AG08395 (cell line): ENCODE results near the gene MGAT4C.
"Not testable (repeated sequence)": the region's sequence is repeated elsewhere in the genome, so short reads cannot be mapped to it uniquely, and the experiment has no call there.

ENCODE experiments used
- DNase-seq: peaks from one replicate; pipeline ENCODE4 v3.0.0; 2012; ENCODE audit warnings: mixed read lengths, low spot score

Gene MGAT4C

GRCh38 chr12:86256163-86256562 lies at the start of gene MGAT4C:
Gene MGAT4C, minus strand, starts transcription at chr12:86256391.
- DNase-seq = no peak

GRCh38 chr12:86296396-86296795 lies 40.2 kb upstream of the MGAT4C start:
- not testable (repeated sequence) for DNase-seq

DNA sequence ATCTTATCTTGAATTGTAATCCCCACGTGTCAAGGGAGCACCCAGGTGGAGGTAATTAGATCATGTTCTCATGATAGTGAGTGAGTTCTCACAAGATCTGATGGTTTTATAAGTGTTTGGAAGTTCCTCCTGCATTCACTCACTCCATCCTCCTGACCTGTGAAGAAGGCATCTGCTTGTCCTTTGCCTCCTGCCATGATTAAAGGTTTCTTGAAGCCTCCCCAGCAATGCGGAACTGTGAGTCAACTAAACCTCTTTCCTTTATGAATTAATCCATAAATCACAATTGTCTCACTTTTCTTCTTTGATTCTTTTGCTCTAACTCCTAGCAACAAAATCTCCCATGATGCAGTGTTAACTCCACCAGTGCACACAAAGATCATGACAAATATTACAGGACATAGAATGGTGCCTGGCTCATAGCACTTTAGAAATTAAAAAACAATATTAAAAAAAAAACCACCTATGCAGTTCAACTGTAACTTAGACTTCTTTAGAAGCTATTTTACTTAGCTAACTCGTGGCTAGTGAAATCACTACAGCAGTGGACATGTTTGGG lies 37.6 kb upstream of the MGAT4C start:
- no peak for DNase-seq

DNA sequence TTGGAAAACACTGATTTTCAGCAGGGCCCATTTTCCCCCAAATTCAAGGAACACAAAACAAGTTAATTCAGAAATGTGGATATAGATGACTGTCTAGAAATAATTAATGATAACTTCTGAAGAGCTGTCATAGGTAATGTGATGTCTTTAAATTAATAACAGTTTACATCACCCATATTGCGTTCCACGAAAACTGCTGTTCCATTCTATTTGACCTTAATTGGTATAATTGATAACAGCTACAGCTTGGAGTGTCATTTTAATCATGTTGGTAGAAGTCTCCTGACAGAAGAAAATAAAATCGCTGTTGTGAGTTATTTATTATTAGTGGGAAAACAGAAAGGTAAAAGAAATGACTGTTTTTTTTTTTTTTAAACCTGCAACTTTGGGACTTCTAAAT lies 36.3 kb upstream of the MGAT4C start:
- no peak for DNase-seq

- no peak for DNase-seq
Observed at GRCh38 chr12:86290615-86291014, 34.4 kb upstream of the MGAT4C start.

DNA sequence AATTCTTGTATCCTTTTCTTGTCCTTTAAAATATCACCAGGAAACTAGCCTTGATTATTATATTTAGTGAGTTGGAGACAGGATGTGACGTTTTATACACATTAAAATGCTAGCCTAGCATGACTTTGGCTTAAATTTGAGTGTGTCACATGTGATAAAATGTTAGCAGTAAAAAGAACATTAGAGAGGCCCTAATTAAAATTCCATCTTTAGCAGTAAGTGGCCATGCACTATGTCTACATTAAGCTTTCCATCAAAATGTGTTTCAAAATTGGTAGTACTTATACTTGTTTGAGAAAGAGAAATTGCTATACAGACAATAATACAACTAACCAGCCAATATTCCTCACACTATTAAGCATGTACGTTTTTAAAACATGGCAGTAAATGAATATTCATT lies 29.9 kb upstream of the MGAT4C start:
- DNase-seq = no peak

DNA sequence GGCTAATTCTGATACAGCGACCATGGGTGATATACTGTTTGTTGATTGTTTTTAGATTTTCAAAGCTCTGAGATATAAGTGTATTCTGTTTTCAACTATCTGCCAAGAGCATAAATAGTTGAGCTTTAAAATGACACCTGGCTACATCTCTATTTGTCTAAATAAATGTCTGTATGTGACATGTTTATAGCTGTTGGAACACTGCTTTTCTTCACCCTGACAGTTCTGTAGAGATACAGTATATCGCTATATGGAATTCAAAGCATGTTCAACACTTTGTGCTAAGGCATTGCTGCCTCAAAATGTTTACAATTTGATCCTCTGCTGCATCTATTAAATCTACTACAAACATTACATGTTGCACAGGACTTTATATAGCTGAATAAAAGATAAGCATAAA lies 27.4 kb upstream of the MGAT4C start:
- DNase-seq = no peak

- DNase-seq = no peak
Observed at GRCh38 chr12:86275356-86275755, 19.2 kb upstream of the MGAT4C start.

GRCh38 chr12:86265329-86265695 lies 9.1 kb upstream of the MGAT4C start:
- DNase-seq = no peak

DNA sequence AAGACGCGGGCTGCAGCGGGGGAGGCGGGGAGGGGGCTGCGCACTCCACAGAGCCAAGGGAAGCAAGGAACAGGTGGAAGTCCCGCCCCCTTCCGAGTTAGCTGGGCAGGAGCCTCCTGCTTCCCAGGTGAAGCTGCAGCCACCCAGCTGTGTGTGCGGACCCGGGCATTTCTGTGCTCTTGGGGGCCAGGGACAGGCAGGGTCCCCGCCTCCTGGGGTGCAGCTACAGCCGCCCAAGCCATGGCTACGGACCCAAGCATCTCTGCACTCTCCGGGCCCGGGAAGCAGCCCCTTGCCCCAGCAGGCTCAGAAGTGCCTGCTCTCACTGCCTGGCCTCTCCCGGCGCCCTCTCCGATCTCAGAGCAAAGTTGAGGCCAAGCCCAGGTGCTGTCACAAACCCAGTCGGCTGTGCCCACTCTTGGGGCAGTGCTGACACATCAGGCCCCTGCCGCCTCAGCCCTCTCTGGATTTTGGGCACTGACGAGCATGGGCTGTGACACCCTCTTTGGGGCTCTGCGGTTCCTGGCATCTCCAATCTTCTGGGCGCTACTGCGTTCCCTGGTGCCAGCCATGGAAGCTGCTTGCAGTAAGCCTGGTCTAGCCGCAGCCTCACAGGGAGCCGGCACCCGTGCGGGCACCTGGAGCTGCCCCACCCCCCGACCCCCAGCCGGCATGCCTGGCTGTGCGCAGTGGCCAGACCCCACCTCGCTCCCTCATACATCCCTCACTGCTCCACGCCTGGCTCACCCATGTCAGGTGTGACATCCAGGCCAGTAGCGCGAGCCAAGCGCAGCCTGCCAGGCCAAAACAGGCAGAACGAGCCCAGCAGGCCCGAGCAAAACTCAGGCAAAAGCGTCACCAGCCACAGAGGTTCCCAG lies 8.5 kb upstream of the MGAT4C start:
- DNase-seq = no peak

- DNase-seq = no peak
Observed at GRCh38 chr12:86261578-86261977, 5.4 kb upstream of the MGAT4C start.

- DNase-seq = no peak
Observed at GRCh38 chr12:86261142-86261541, 5.0 kb upstream of the MGAT4C start.

- no peak for DNase-seq
Observed at GRCh38 chr12:86260183-86260582, 4.0 kb upstream of the MGAT4C start.

DNA sequence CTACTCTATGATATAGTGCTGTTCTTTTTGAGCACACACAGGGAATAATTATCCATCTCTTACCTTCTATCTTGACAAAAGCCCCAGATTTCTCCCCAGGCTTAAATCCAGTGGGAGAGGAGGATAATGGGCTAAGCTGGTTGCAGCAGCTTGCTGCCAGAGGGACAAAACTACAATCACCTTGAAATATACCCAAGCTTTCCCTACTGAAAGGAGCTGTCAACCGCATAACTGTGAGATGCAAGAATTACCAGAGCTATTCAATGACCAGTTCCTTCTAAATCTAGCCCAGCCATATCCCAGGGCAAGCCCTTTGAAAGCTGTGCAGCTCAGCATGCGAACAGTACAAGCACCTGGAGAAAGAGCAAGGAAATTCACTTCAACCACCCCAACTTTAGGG lies 943 bp upstream of the MGAT4C start:
- no peak for DNase-seq

GRCh38 chr12:86254399-86255107 lies 1.6 kb downstream of the MGAT4C start:
- no peak for DNase-seq

DNA sequence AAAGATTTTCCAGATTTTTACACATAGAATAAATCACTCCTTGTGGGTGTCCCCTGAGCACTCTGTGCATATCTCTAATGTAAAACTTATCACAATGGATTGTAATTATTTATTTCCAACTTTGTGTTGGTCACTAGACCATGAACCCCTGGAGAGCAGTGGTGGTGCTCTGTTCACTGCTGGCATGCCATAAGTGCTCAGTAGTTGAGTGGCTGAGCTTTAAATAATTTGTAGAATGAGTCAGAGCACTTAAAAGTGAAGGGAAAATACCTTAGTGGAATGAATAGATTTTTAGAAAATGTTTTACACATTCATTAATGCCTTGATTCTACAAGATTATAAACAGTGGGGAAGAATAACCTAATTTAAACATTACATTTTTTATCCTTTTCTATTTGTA lies 6.3 kb downstream of the MGAT4C start:
- no peak for DNase-seq

DNA sequence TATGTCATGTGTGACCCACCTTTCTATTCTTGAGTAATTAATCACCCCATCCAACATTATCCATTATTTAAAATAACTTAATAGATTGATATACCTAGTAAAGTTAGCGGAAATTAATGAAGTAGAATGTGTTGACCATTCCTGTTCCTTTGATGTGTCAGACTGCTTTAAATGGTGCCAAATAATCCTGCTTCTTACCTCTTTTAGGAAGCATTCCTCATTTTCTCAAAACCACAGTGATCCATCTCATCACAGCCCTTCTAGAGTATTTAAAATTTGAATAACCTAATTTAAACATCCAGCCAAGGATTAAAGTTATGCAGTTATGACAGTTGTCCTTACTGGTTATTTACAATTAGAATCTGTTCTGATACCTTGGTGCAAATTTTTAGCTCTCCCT lies 6.9 kb downstream of the MGAT4C start:
- DNase-seq = no peak

GRCh38 chr12:86247871-86248270 lies 8.3 kb downstream of the MGAT4C start:
- no peak for DNase-seq

- DNase-seq = no peak
Observed at GRCh38 chr12:86241600-86241999, 14.6 kb downstream of the MGAT4C start.

- DNase-seq = no peak
Observed at GRCh38 chr12:86234316-86234855, 21.8 kb downstream of the MGAT4C start.

GRCh38 chr12:86233126-86233525 lies 23.1 kb downstream of the MGAT4C start:
- no peak for DNase-seq

DNA sequence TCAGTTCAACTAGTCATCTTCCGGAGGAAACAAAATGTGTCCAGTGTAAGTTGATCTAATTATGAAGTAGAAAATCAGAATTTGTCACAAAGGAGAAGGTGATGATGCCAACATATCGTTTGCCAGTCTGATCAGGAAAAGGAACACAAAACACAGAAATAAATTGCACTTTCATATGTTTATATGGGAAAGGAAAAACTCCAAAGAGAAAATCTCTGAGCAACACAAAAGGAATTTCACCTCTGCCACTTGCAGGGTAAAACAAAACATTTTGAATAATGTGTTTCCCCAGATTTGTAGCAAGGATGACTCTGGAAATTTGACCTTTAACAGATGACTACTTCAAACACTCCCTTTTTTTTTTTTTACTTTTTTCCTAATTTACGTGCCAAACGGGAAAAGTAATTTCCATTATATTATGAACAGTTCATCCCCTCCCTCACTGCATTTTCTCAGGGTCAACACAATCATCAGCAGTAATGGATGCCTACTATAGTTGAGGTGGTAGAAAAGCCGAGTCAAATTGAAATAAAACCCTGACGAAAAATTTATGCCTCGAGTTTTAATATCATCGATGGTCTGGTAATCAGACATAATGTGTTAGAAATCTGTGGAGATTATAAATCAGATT lies 25.6 kb downstream of the MGAT4C start:
- DNase-seq = no peak
